PC-3 (cell line): ENCODE data around the gene FUT2. TPM values are rescaled to one million over a fixed set of nuclear protein-coding genes. Genes with fewer than 3 reads are reported as not detected.

Source experiments
- ATAC-seq: fragments of 200-7000 bp; cut with Tn5 transposase; 2 replicates; pipeline ENCODE4 v1.9.1; 2020; ENCODE audit warnings: mild to moderate bottlenecking, moderate library complexity
- BruUV-seq: library from RNA; stranded (reverse); fragments of 400-500 nt; replicated peaks from 2 replicates; lab custom pipeline; 2021; lab: Mats Ljungman, UMichigan
- CTCF ChIA-PET: fragments of 300-600 bp; sonication (Branson Sonifier 250); formaldehyde crosslinking; loops from one replicate; lab custom pipeline; 2022; ENCODE audit warnings: antibody characterized with exemption; lab: Charles Lee
- POLR2A ChIA-PET: fragments of 300-600 bp; sonication (Branson Sonifier 250); formaldehyde crosslinking; loops from one replicate; lab custom pipeline; 2022; ENCODE audit warnings: antibody characterized with exemption; ENCODE audit not compliant: unreplicated experiment; lab: Charles Lee
- DNase-seq: peaks from one replicate; pipeline ENCODE4 v3.0.0-alpha.2; 2015
- H2AFZ ChIP-seq: fragments of 300-600 bp; sonication (generic); 2 replicates; pipeline ENCODE4 v1.6.0; 2016; ENCODE audit warnings: antibody characterized with exemption, low read length
- H3F3A ChIP-seq: fragments of 300-600 bp; sonication (generic); one replicate; pipeline ENCODE4 v1.6.0; 2017; ENCODE audit warnings: antibody characterized with exemption, low read length, control low read depth, mild to moderate bottlenecking; ENCODE audit not compliant: unreplicated experiment
- H3K27ac ChIP-seq: fragments of 300-600 bp; sonication (generic); 2 replicates; pipeline ENCODE4 v1.5.1; 2016; ENCODE audit warnings: mild to moderate bottlenecking, low read length
- H3K27me3 ChIP-seq: fragments of 300-600 bp; sonication (generic); 2 replicates; pipeline ENCODE4 v1.6.1; 2016; ENCODE audit warnings: low read length, mixed read lengths
- H3K36me3 ChIP-seq: fragments of 300-600 bp; sonication (generic); 2 replicates; pipeline ENCODE4 v1.6.1; 2016; ENCODE audit warnings: low read depth, mixed run types, low read length, mixed read lengths
- H3K4me1 ChIP-seq: fragments of 300-600 bp; sonication (generic); 2 replicates; pipeline ENCODE4 v1.5.1; 2016; ENCODE audit warnings: low read length; ENCODE audit not compliant: insufficient read depth
- H3K4me2 ChIP-seq: fragments of 300-600 bp; sonication (generic); 2 replicates; pipeline ENCODE4 v1.6.0; 2016; ENCODE audit warnings: low read length
- H3K4me3 ChIP-seq: fragments of 300-600 bp; sonication (generic); 2 replicates; pipeline ENCODE4 v1.5.1; 2016; ENCODE audit warnings: mild to moderate bottlenecking, low read length, mixed read lengths
- H3K79me2 ChIP-seq: fragments of 300-600 bp; sonication (generic); 2 replicates; pipeline ENCODE4 v1.6.1; 2017; ENCODE audit warnings: low read length, mixed read lengths
- H3K9ac ChIP-seq: fragments of 300-600 bp; sonication (generic); 2 replicates; pipeline ENCODE4 v1.6.0; 2016; ENCODE audit warnings: mild to moderate bottlenecking, low read length
- H3K9me2 ChIP-seq: fragments of 300-600 bp; sonication (generic); replicated peaks from 2 replicates; pipeline ENCODE4 v1.6.1; 2016; ENCODE audit warnings: mixed run types, low read length, mixed read lengths
- H3K9me3 ChIP-seq: fragments of 300-600 bp; sonication (generic); 2 replicates; pipeline ENCODE4 v1.6.1; 2016; ENCODE audit warnings: low read length, mixed read lengths
- H4K20me1 ChIP-seq: fragments of 300-600 bp; sonication (generic); 2 replicates; pipeline ENCODE4 v1.6.1; 2016; ENCODE audit warnings: low read length, mixed read lengths
- CTCF ChIP-seq: fragments of 300-600 bp; sonication (generic); conservative IDR thresholded peaks from 2 replicates; pipeline ENCODE4 v1.5.1; 2017; ENCODE audit warnings: antibody characterized with exemption, low read depth, mild to moderate bottlenecking, low read length
- EZH2 ChIP-seq: fragments of 300-600 bp; sonication (generic); IDR thresholded peaks from one replicate; pipeline ENCODE4 v1.6.1; 2017; ENCODE audit warnings: antibody characterized with exemption, mild to moderate bottlenecking, low read length; ENCODE audit not compliant: unreplicated experiment
- EZH2phosphoT487 ChIP-seq: fragments of 300-600 bp; sonication (generic); IDR thresholded peaks from 2 replicates; pipeline ENCODE4 v1.6.1; 2018; ENCODE audit warnings: mild to moderate bottlenecking, antibody characterized with exemption, low read length, borderline replicate concordance
- intact Hi-C: fragments of 100-400 bp; cut with micrococcal nuclease; formaldehyde crosslinking; loops from 2 replicates; pipeline ENCODE4 v1.9.0; 2023
- total RNA-seq: library from RNA; depleted of rRNA; stranded (reverse); fragments of >200 nt; gene quantifications from 2 replicates; pipeline ENCODE4 v1.2.3, GENCODE V29; 2014

Gene FUT2
- total RNA-seq, 1 experiment from 2014 or later, result 0.69 TPM

DNA sequence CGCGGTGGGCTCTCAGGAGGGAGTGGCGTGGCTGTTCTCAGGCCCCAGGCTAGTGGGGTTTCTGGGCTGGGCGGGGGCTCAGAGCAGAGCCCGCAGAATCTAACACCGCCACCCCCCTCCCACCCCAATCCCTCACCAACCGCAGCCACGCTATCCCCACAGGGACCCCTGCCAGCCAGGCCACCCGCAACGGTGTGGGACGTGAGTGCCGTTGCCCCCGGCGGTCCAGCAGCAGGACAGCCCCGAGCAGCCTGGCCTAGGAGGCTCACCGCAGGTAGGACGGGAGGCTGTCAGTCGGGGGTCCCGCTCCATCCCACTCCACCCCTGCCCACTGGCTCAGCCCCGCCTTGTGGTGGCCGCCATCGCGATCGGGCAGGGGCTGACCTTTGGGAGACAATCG is 22.8 kb upstream of the FUT2 start, which contains the start of gene NTN5:
NTN5 (minus strand) TSS at position 24 of the 400 bp plus-strand sequence. CDS start 2,031 bp downstream, outside the sequence.
- DNase-seq (no peak), ATAC-seq (no peak)
- Histone ChIP-seq H3K4me2 (no peak within 1 kb of the TSS), H3F3A (no peaks in the 10 kb centered on the region), H3K27me3 (no peaks in the 10 kb centered on the region), H3K4me3 (no peak within 1 kb of the TSS), H3K4me1 (no peaks in the 10 kb centered on the region), H3K9ac (no peak within 1 kb of the TSS), H3K36me3 (no peaks in the 10 kb centered on the region), H3K27ac (no peak within 1 kb of the TSS), H4K20me1 (no peaks in the 10 kb centered on the region), H3K79me2 (no peaks in the 10 kb centered on the region), H3K9me3 (no peaks in the 10 kb centered on the region), H3K9me2 (no peaks in the 10 kb centered on the region), H2AFZ (no peak within 1 kb of the TSS)
- intact Hi-C loops, result no loop called here
- ChIA-PET CTCF (no interaction called here), POLR2A (no interaction called here)
- BruUV-seq, result no TSS peak
- TF ChIP-seq CTCF (no peak), EZH2 (no peak), EZH2phosphoT487 (no peak)

DNA sequence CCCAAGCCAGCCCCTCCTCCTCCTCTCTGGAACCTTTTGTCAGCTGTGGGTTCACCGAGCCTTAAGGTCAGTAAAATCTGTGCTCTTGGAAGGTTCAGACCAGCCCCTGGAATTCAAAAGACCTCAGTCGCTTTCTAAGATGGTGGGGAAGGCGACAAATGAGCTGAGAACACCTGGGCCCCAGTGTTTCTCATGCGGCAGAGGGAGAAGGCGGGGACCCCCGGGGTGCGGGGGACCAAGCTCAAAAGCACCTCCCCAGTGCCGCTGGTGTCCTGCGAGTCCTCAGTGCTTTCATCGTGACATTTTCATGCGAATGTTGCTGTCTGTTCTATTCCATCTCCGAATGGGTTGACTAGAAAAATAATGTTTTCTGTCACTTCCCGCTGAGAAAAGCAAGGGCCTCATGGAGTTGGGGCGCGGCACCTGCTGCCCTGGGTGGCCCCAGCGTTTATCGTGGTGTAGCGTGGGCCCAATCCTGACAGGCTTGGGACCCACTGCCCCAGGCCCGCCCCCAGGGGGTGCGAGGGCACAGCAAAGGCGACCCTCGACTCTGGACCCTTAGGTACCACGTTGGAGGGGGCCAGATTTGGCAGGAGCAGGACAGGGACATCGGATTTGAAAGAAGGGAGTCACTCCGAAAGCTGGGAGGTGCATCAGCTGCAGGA is 22.2 kb upstream of the FUT2 start:
- Histone ChIP-seq H3K9me3 (no peaks in the 10 kb centered on the region), H2AFZ (no peak overlapping the region), H3F3A (no peaks in the 10 kb centered on the region), H3K9me2 (no peaks in the 10 kb centered on the region), H3K4me1 (no peaks in the 10 kb centered on the region), H3K27me3 (no peaks in the 10 kb centered on the region), H3K9ac (no peak overlapping the region), H3K36me3 (no peaks in the 10 kb centered on the region), H3K79me2 (no peaks in the 10 kb centered on the region), H3K27ac (no peak overlapping the region), H4K20me1 (no peaks in the 10 kb centered on the region), H3K4me3 (no peak overlapping the region), H3K4me2 (no peak overlapping the region)
- POLR2A ChIA-PET, result no interaction called here
- no peak for DNase-seq
- no TSS peak for BruUV-seq
- TF ChIP-seq EZH2 (no peak), CTCF (no peak), EZH2phosphoT487 (no peak)
- CTCF ChIA-PET, result interaction anchor here (0.8 kb wide), 1 partner anchor 26 kb away, joined by 3 read pairs; no protein-coding TSS in a partner anchor
- intact Hi-C loops, result no loop called here
- ATAC-seq, result no peak

- no peak overlapping the region for H2AFZ ChIP-seq
- POLR2A ChIA-PET, result no interaction called here
- intact Hi-C loops, result no loop called here
- no peaks in the 10 kb centered on the region for H3K9me3 ChIP-seq
- no peak overlapping the region for H3K4me2 ChIP-seq
- H3K27ac ChIP-seq, result no peak overlapping the region
- no peaks in the 10 kb centered on the region for H3K36me3 ChIP-seq
- TF ChIP-seq CTCF (no peak), EZH2phosphoT487 (no peak), EZH2 (no peak)
- DNase-seq, result no peak
- no peaks in the 10 kb centered on the region for H3K79me2 ChIP-seq
- no peaks in the 10 kb centered on the region for H3F3A ChIP-seq
- CTCF ChIA-PET, result interaction anchor here (0.8 kb wide), 1 partner anchor 25 kb away, joined by 3 read pairs; no protein-coding TSS in a partner anchor
- no peak overlapping the region for H3K9ac ChIP-seq
- H3K27me3 ChIP-seq, result no peaks in the 10 kb centered on the region
- H3K4me3 ChIP-seq, result no peak overlapping the region
- H3K9me2 ChIP-seq, result no peaks in the 10 kb centered on the region
- no peaks in the 10 kb centered on the region for H3K4me1 ChIP-seq
- no TSS peak for BruUV-seq
- no peaks in the 10 kb centered on the region for H4K20me1 ChIP-seq
- no peak for ATAC-seq
Measured at GRCh38 chr19:48674216-48674809, 21.5 kb upstream of the FUT2 start.
